Suprapubic skin (tissue), 4 donors: ENCODE results near the gene KCNN2. TPM values are rescaled to one million over a fixed set of nuclear protein-coding genes. Genes with fewer than 3 reads are reported as not detected.

Source experiments
- DNase-seq, 2 donors: peaks; one replicate each; pipeline ENCODE4 v3.0.0-alpha.2; 2019; ENCODE audit warnings: low spot score in 2 of 2
- H3K27ac ChIP-seq: fragments of 200-600 bp; sonication (generic); one replicate; pipeline ENCODE4 v1.5.1; 2019
- H3K27me3 ChIP-seq: fragments of 200-600 bp; sonication (generic); one replicate; pipeline ENCODE4 v1.5.1; 2019
- H3K36me3 ChIP-seq: fragments of 200-600 bp; sonication (generic); one replicate; pipeline ENCODE4 v1.5.1; 2019
- H3K4me1 ChIP-seq: fragments of 200-600 bp; sonication (generic); one replicate; pipeline ENCODE4 v1.5.1; 2019
- H3K4me3 ChIP-seq: fragments of 200-600 bp; sonication (generic); one replicate; pipeline ENCODE4 v1.5.1; 2019; ENCODE audit warnings: mild to moderate bottlenecking
- H3K9me3 ChIP-seq: fragments of 200-600 bp; sonication (generic); one replicate; pipeline ENCODE4 v1.5.1; 2019
- EP300 ChIP-seq: sonication (generic); formaldehyde crosslinking; IDR thresholded peaks from one replicate; pipeline ENCODE4 v1.6.1; 2017; ENCODE audit warnings: antibody characterized with exemption
- POLR2A ChIP-seq, 2 donors: fragments of 450-650 bp; IDR thresholded peaks; one replicate each; pipeline ENCODE4 v1.6.1; 2017; ENCODE audit warnings: antibody characterized with exemption in 2 of 2, mild to moderate bottlenecking in 2 of 2, moderate library complexity in 2 of 2
- POLR2AphosphoS5 ChIP-seq, 3 donors: sonication (generic); formaldehyde crosslinking; IDR thresholded peaks; one replicate each; pipeline ENCODE4 v1.6.1; 2017; ENCODE audit warnings: antibody characterized with exemption in 3 of 3
- WGBS: methylation state at CpG from one replicate; pipeline ENCODE4 v1.1.5; 2018; 5-methylcytosine and 5-hydroxymethylcytosine counted together
- total RNA-seq, 4 donors: library from RNA; depleted of rRNA; stranded (reverse); fragments of >200 nt; gene quantifications; one replicate each; pipeline ENCODE4 v1.1.0, GENCODE V29; 2016
- TF ChIP-seq, protein P1 (sequence below), 2 donors: fragments of 200-600 bp in 1 of 2; fragments of 450-650 bp in 1 of 2; sonication (generic) in 1 of 2; IDR thresholded peaks; one replicate each; pipeline ENCODE4 v1.5.1; 2016 to 2019; ENCODE audit warnings: antibody characterized with exemption in 2 of 2, mild to moderate bottlenecking in 1 of 2, moderate library complexity in 1 of 2

The KCNN2 gene
- 1 to 10 TPM in 3 of 4 donors, under 1 TPM in 1; 0.62 to 3.2 (median 2.0) TPM for total RNA-seq

DNA sequence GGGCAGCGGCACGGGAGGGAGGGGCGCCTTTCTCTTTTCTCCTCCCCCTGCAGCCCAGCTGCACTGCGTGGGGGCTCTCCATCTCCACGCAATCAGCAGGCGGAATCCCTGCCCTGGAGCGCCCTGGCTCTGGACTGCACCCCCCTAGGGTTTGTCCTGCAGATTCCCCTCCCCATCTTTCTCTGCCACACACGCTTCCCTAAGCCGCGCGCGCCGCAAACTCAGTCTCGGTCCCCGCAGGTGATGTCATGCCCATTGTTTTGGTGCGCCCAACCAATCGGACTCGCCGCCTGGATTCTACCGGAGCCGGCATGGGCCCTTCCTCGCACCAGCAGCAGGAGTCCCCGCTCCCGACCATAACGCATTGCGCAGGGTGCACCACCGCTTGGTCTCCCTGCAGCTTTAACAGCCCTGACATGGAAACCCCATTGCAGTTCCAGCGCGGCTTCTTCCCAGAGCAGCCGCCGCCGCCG, at the start of gene KCNN2:
KCNN2 (plus strand) TSS at position 347 of the 473 bp plus-strand sequence; CDS start at position 417, 70 bp downstream.
- no peaks in the 10 kb centered on the region for H3K36me3 ChIP-seq
- DNase-seq: peak; percentile 67 to 82
- H3K27ac ChIP-seq: no peak within 1 kb of the TSS
- H3K4me3 ChIP-seq: peak within 1 kb of the TSS; percentile 47
- WGBS: 0% methylated on average over 13 of the region's 33 CpGs
- peaks cover 37% of the 10 kb centered on the region for H3K4me1 ChIP-seq
- peaks cover 47% of the 10 kb centered on the region for H3K27me3 ChIP-seq
- H3K9me3 ChIP-seq: no peaks in the 10 kb centered on the region
- TF ChIP-seq EP300 (no peak), POLR2A (IDR thresholded peaks at IDR 0.05) (no peak), POLR2AphosphoS5 (IDR thresholded peaks at IDR 0.05) (no peak)
- TF ChIP-seq, protein P1, sequence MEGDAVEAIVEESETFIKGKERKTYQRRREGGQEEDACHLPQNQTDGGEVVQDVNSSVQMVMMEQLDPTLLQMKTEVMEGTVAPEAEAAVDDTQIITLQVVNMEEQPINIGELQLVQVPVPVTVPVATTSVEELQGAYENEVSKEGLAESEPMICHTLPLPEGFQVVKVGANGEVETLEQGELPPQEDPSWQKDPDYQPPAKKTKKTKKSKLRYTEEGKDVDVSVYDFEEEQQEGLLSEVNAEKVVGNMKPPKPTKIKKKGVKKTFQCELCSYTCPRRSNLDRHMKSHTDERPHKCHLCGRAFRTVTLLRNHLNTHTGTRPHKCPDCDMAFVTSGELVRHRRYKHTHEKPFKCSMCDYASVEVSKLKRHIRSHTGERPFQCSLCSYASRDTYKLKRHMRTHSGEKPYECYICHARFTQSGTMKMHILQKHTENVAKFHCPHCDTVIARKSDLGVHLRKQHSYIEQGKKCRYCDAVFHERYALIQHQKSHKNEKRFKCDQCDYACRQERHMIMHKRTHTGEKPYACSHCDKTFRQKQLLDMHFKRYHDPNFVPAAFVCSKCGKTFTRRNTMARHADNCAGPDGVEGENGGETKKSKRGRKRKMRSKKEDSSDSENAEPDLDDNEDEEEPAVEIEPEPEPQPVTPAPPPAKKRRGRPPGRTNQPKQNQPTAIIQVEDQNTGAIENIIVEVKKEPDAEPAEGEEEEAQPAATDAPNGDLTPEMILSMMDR (IDR thresholded peaks at IDR 0.05): no peak

DNA sequence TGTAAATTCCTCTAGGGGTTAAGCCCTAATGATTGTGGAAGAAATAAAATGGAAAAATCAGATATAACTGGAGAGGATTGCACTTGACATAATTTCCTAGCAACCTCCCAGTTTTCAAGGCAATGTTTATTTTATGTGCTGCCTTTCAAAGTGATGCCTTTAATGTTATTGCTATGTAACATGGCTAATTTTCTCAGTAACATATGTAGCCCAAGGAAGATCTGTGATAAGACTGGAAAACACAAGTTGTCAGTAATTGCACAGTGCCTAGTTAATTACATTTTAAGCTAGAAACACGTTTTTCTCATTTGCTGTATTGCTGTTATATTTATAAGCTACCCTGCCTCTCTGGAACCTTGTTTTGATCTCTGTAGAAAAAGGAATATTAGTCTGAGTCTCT, 49.2 kb upstream of the KCNN2 start:
- Histone ChIP-seq H3K9me3 (no peaks in the 10 kb centered on the region), H3K36me3 (no peaks in the 10 kb centered on the region), H3K4me3 (no peak overlapping the region), H3K4me1 (no peaks in the 10 kb centered on the region), H3K27me3 (no peaks in the 10 kb centered on the region), H3K27ac (no peak overlapping the region)
- WGBS: 21% methylated on average over 1 of the region's 1 CpG
- no peak for DNase-seq
- no peak for TF ChIP-seq POLR2AphosphoS5 (IDR thresholded peaks at IDR 0.05)
- no peak for TF ChIP-seq POLR2A (IDR thresholded peaks at IDR 0.05)
- TF ChIP-seq, protein P1 (IDR thresholded peaks at IDR 0.05): no peak
- TF ChIP-seq EP300: no peak

DNA sequence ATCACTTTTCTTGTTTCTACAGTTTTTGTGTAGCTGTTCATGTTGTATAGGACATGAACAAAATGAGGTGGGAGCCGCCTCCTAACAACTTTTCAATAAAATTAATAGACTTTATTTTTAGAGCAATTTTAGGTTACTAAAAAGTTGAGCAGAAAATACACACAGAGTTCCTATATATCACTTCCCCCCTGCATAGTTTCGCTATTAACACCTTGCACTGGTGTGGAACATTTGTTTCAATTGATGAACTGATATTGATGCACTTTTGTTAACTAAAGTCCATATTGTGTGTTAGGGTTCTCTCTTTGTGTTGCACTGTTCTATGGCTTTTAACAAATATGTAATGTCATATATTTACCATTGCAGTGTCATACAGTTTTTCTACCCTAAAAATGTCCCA, 47.8 kb upstream of the KCNN2 start:
- 89% methylated on average over 2 of the region's 2 CpGs for WGBS
- TF ChIP-seq EP300 (no peak), POLR2AphosphoS5 (IDR thresholded peaks at IDR 0.05) (no peak), POLR2A (IDR thresholded peaks at IDR 0.05) (no peak)
- TF ChIP-seq, protein P1 (IDR thresholded peaks at IDR 0.05): no peak
- DNase-seq: no peak

DNA sequence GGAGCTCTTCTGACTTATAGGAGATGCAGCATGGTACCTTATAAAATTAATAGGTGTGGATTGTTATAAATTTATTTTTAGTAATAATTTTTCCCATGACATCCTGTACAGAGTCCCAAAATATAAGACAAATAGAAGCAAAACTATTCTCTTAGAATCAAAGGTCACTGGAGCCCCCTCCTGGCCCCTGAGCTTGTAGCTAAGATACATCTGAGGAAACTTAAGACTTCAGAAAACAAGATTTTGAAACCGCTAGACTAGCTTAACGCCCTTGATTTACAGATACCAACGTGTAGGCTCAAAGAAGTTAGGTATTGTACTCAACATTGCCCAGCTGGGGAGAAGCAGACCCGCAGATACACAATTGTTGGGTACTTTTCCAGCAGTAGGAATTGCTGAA, 45.7 kb upstream of the KCNN2 start:
- Histone ChIP-seq H3K4me3 (no peak overlapping the region), H3K9me3 (no peaks in the 10 kb centered on the region), H3K27ac (no peak overlapping the region), H3K4me1 (no peaks in the 10 kb centered on the region), H3K27me3 (no peaks in the 10 kb centered on the region), H3K36me3 (no peaks in the 10 kb centered on the region)
- TF ChIP-seq, protein P1 (IDR thresholded peaks at IDR 0.05): no peak
- TF ChIP-seq POLR2AphosphoS5 (IDR thresholded peaks at IDR 0.05) (no peak), EP300 (no peak), POLR2A (IDR thresholded peaks at IDR 0.05) (no peak)
- WGBS: 62% methylated on average over 4 of the region's 4 CpGs
- DNase-seq: no peak

More for the DNA sequence above, 47.8 kb upstream of the KCNN2 start:
- Histone ChIP-seq H3K27me3 (no peaks in the 10 kb centered on the region), H3K4me3 (no peak overlapping the region), H3K27ac (no peak overlapping the region), H3K9me3 (no peaks in the 10 kb centered on the region), H3K36me3 (no peaks in the 10 kb centered on the region), H3K4me1 (no peaks in the 10 kb centered on the region)

DNA sequence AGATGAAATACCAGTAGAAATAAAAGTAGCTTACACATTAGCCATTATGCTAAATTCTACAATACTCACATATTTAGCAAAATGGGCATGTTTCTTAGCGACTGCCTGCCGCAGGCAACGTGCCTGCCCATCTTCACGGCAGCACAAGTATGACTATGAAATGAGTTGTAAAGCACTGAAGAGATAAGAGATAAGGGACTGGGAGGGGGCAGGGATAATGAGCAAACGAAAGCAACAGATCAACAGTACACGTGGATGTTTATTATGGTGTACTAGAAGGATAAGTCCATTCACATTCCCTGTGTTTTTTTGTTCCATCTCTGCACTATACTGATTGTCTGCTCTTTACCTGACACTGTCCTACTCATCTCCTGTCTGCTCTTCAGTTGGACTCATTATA, 44.1 kb upstream of the KCNN2 start:
- Histone ChIP-seq H3K4me1 (no peaks in the 10 kb centered on the region), H3K36me3 (no peaks in the 10 kb centered on the region), H3K4me3 (no peak overlapping the region), H3K27me3 (no peaks in the 10 kb centered on the region), H3K9me3 (no peaks in the 10 kb centered on the region), H3K27ac (no peak overlapping the region)
- WGBS: 48% methylated on average over 6 of the region's 6 CpGs
- TF ChIP-seq EP300 (no peak), POLR2A (IDR thresholded peaks at IDR 0.05) (no peak), POLR2AphosphoS5 (IDR thresholded peaks at IDR 0.05) (no peak)
- TF ChIP-seq, protein P1 (IDR thresholded peaks at IDR 0.05): no peak
- DNase-seq: no peak
